DND-41 (cell line): ENCODE measurements around the gene MEX3A.

Experiments
- EZH2 ChIP-seq: IDR thresholded peaks from 3 replicates; pipeline ENCODE4 v1.6.1; 2012; ENCODE audit warnings: borderline replicate concordance, low read depth, mild to moderate bottlenecking, moderate library complexity, low read length, inconsistent platforms; ENCODE audit not compliant: severe bottlenecking
- TF ChIP-seq, protein P1 (sequence below): IDR thresholded peaks from 2 replicates; pipeline ENCODE4 v1.5.1; 2012; ENCODE audit warnings: borderline replicate concordance, low read length, moderate library complexity, mild to moderate bottlenecking; ENCODE audit not compliant: poor library complexity, severe bottlenecking; ENCODE audit errors: extremely low read depth

DNA sequence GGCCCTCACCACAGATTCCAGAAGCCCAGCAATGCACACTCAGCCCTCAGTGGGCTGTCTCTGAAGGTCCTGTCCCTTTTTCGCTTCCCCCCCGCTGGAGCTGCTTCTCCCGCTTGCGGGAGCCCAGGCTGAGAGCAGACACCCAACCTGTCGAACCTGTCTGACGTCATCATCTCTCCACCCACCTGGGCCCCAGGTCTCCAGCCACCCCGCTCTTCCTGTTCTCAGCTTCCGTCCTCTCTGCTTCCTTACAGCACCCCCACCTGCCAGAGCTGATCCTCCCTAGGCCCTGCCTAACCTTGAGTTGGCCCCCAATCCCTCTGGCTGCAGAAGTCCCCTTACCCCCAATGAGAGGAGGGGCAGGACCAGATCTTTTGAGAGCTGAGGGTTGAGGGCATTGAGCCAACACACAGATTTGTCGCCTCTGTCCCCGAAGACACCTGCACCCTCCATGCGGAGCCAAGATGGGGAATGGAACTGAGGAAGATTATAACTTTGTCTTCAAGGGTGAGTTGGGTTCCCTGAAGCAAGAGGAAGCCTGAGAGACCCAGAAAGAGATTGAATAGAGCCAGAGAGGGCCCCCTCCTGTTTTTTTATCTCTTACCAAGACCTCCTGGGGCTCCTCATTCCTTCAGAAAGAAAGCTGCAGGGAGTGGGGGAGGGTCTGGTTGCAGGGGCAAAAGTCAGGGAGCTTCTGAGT, 21.2 kb downstream of the MEX3A start, which contains the start of gene RAB25:
- TF ChIP-seq, protein P1, sequence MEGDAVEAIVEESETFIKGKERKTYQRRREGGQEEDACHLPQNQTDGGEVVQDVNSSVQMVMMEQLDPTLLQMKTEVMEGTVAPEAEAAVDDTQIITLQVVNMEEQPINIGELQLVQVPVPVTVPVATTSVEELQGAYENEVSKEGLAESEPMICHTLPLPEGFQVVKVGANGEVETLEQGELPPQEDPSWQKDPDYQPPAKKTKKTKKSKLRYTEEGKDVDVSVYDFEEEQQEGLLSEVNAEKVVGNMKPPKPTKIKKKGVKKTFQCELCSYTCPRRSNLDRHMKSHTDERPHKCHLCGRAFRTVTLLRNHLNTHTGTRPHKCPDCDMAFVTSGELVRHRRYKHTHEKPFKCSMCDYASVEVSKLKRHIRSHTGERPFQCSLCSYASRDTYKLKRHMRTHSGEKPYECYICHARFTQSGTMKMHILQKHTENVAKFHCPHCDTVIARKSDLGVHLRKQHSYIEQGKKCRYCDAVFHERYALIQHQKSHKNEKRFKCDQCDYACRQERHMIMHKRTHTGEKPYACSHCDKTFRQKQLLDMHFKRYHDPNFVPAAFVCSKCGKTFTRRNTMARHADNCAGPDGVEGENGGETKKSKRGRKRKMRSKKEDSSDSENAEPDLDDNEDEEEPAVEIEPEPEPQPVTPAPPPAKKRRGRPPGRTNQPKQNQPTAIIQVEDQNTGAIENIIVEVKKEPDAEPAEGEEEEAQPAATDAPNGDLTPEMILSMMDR = no peak
- TF ChIP-seq EZH2 = no peak
